ENCODE data around the gene KPNA2.

- TF ChIP-seq POLR2AphosphoS5 (IDR thresholded peaks at IDR 0.05; ENCODE audit: low read depth, low read length) (no peak), TAF1 (IDR thresholded peaks at IDR 0.05; ENCODE audit: borderline replicate concordance, low read depth, low read length) (no peak), POLR2A (IDR thresholded peaks at IDR 0.05; ENCODE audit: low read depth, low read length) (no peak)
Measured at GRCh38 chr17:68036304-68037147, 991 bp downstream of the KPNA2 start.
